Psoas muscle (tissue), 8 donors: ENCODE measurements around the gene MEOX2. TPM values are rescaled to one million over a fixed set of nuclear protein-coding genes. Genes with fewer than 3 reads are reported as not detected.

Source experiments
- ATAC-seq, 4 donors: fragments of 200-7000 bp; cut with Tn5 transposase; one replicate each; pipeline ENCODE4 v1.9.1; 2020; ENCODE audit warnings: moderate library complexity in 3 of 4, mild to moderate bottlenecking in 2 of 4
- DNase-seq, 2 donors: peaks; one replicate each; pipeline ENCODE4 v3.0.0-alpha.2; 2020
- H3K27ac ChIP-seq: fragments of 200-600 bp; one replicate; pipeline ENCODE4 v1.8.0; 2022
- H3K27me3 ChIP-seq, 3 donors: fragments of 200-600 bp in 1 of 3; one replicate each; pipeline versions ENCODE4 v1.6.1 to v1.8.0; 2013 to 2022; ENCODE audit warnings: low read length in 2 of 3, mild to moderate bottlenecking in 2 of 3, moderate library complexity in 1 of 3; ENCODE audit not compliant: insufficient read depth in 3 of 3
- H3K36me3 ChIP-seq, 2 donors: fragments of 200-600 bp in 1 of 2; one replicate each; pipeline versions ENCODE4 v1.6.1 to v1.8.0; 2013 to 2022; ENCODE audit warnings: low read depth in 1 of 2, mild to moderate bottlenecking in 1 of 2, moderate library complexity in 1 of 2; ENCODE audit not compliant: insufficient read depth in 1 of 2
- H3K4me1 ChIP-seq: fragments of 200-600 bp; one replicate; pipeline ENCODE4 v1.8.0; 2022
- H3K4me3 ChIP-seq: fragments of 200-600 bp; one replicate; pipeline ENCODE4 v1.8.0; 2022; ENCODE audit warnings: mild to moderate bottlenecking
- H3K9me3 ChIP-seq: fragments of 200-600 bp; one replicate; pipeline ENCODE4 v1.8.0; 2022
- WGBS, 3 donors: extraction: QIAGEN DNeasy Blood & Tissue Kit; methylation state at CpG; one replicate each; pipeline versions ENCODE4 v1.1.6 to v1.1.7; 2013; 5-methylcytosine and 5-hydroxymethylcytosine counted together
- intact Hi-C, 2 donors: fragments of 100-400 bp; cut with DNase I; formaldehyde crosslinking; loops; one replicate each; pipeline versions ENCODE4 v1.11.0 to v1.14.2; 2022
- polyA plus RNA-seq, 3 donors: library from polyadenylated mRNA; stranded (reverse); fragments of 200-250 nt; gene quantifications; one replicate each; pipeline ENCODE4 v1.2.3, GENCODE V29; 2013
- total RNA-seq, 4 donors: library from RNA; stranded (reverse); fragmentation: NEBNext Ultra II Directional in 2 of 4; extraction: Animal tissue kit (Norgen Biotek cat#: 25700) in 2 of 4; gene quantifications; one replicate each; pipeline versions ENCODE4 v1.2.1 to v1.2.4, GENCODE V29; 2021 to 2023
- TF ChIP-seq, protein P1 (sequence below): fragments of 200-600 bp; IDR thresholded peaks from one replicate; pipeline ENCODE4 v1.8.0; 2022; ENCODE audit warnings: antibody characterized with exemption
- donor health status: healthy with polysubstance abuse.
- donor health status: DM: no; HTN: no; CAD: no; lungs with moderate emphysema.
- donor health status: Bipolar disorder and iron deficiency.
- donor health status: healthy.
- donor health status: DM: yes; HTN: yes; CAD: no.
- donor health status: DM: no; HTN: no; CAD: no.
- donor health status: DM: no; HTN: no; CAD: no.
- donor health status: DM: yes; HTN: yes; CAD: no.

MEOX2 gene
- total and polyA plus RNA-seq, 7 donors: 3.1 to 6.9 (median 4.0) TPM

GRCh38 chr7:15567036-15567435 is 119.4 kb downstream of the MEOX2 start:
- WGBS, 3 donors: 71 to 83% (median 75%) methylated on average over 3 of the region's 3 CpGs
- H3K27ac ChIP-seq: no peak overlapping the region
- DNase-seq (no peak), ATAC-seq (no peak)
- no peaks in the 10 kb centered on the region for H3K27me3 ChIP-seq
- H3K36me3 ChIP-seq: no peaks in the 10 kb centered on the region
- H3K4me1 ChIP-seq: no peaks in the 10 kb centered on the region
- no peaks in the 10 kb centered on the region for H3K9me3 ChIP-seq
- intact Hi-C loops: no loop called here
- no peak overlapping the region for H3K4me3 ChIP-seq
- TF ChIP-seq, protein P1, sequence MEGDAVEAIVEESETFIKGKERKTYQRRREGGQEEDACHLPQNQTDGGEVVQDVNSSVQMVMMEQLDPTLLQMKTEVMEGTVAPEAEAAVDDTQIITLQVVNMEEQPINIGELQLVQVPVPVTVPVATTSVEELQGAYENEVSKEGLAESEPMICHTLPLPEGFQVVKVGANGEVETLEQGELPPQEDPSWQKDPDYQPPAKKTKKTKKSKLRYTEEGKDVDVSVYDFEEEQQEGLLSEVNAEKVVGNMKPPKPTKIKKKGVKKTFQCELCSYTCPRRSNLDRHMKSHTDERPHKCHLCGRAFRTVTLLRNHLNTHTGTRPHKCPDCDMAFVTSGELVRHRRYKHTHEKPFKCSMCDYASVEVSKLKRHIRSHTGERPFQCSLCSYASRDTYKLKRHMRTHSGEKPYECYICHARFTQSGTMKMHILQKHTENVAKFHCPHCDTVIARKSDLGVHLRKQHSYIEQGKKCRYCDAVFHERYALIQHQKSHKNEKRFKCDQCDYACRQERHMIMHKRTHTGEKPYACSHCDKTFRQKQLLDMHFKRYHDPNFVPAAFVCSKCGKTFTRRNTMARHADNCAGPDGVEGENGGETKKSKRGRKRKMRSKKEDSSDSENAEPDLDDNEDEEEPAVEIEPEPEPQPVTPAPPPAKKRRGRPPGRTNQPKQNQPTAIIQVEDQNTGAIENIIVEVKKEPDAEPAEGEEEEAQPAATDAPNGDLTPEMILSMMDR: no peak

DNA sequence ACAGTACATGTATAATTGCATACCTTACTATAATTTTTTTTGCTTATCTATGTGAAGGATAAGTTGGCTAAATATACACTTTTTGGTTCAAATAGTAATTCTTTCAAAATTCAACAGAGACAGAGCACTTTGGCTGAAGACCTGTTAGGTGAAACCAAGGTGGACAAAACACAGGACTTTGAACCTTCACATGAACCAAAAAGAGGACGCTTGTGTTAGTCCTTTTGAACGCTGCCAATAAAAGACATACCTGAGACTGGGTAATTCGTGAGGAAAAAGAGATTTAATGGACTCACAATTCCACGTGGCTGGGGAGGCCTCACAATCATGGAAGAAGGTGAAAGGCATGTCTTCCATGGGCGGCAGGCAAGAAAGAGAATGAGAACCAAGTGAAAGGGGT is 120.0 kb downstream of the MEOX2 start:
- TF ChIP-seq, protein P1: no peak
- no peaks in the 10 kb centered on the region for H3K36me3 ChIP-seq
- intact Hi-C loops: no loop called here

DNA sequence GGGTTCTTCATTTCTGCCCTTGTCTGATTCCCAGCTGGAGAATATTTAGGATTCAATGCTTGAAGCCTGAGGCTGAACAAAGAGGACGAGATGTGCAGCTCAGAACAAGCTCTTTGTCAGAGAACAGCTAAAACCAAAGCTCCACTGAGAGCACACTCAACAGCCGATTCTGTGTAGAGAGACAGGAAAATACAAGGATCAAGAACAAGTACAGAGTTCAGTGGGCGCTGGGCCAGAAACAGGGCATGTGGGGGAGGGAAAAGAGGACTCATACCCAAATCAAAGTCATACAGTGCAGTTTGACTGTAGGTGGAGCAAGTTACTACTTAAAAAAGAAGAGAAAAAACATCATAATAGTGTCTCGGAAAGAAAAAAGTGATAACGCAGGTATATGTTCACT is 124.6 kb downstream of the MEOX2 start, which contains the start of gene AGMO:
AGMO (minus strand) TSS at position 181 of the 400 bp plus-strand sequence.
- H3K4me3 ChIP-seq: peak within 1 kb of the TSS; percentile 53
- H3K27ac ChIP-seq: peak within 1 kb of the TSS; percentile 56
- no peaks in the 10 kb centered on the region for H3K4me1 ChIP-seq
- no peaks in the 10 kb centered on the region for H3K9me3 ChIP-seq
- intact Hi-C loops: no loop called here
- DNase-seq (peak; percentile 57 to 76), ATAC-seq (peak in 3 of 4 donors; percentile 27 to 61 (median 37))
- 53 to 56% (median 55%) methylated on average over 5 of the region's 5 CpGs for WGBS, 3 donors
- TF ChIP-seq, protein P1: no peak
- no peaks in the 10 kb centered on the region for H3K36me3 ChIP-seq
- no peaks in the 10 kb centered on the region for H3K27me3 ChIP-seq

More for the DNA sequence above, 120.0 kb downstream of the MEOX2 start:
- no peaks in the 10 kb centered on the region for H3K4me1 ChIP-seq
- no peak for ATAC-seq
- no peak overlapping the region for H3K4me3 ChIP-seq
- no peaks in the 10 kb centered on the region for H3K9me3 ChIP-seq
- WGBS, 3 donors: 83 to 87% (median 86%) methylated on average over 5 of the region's 5 CpGs
- DNase-seq: no peak
- no peaks in the 10 kb centered on the region for H3K27me3 ChIP-seq
- no peak overlapping the region for H3K27ac ChIP-seq

Other genes with a start within 250 kb of the MEOX2 start
- gene AGMO, start 124.7 kb downstream of the MEOX2 start, total RNA-seq: under 1 TPM in 3 of 4 donors, not detected in 1; 0.26 to 0.54 (median 0.44) TPM
- under 1 TPM; 0.13 to 0.39 (median 0.32) TPM for gene AGMO, start 124.7 kb downstream of the MEOX2 start, polyA plus RNA-seq